ENCODE data around the gene KCTD18. TPM values are rescaled to one million over a fixed set of nuclear protein-coding genes. Genes with fewer than 3 reads are reported as not detected.
A peak's percentile ranks its signal among the peaks of the same experiment; 100 is the strongest.

KCTD18 gene
- 10 to 100 TPM; 15.2 to 16.7 TPM for total RNA-seq

DNA sequence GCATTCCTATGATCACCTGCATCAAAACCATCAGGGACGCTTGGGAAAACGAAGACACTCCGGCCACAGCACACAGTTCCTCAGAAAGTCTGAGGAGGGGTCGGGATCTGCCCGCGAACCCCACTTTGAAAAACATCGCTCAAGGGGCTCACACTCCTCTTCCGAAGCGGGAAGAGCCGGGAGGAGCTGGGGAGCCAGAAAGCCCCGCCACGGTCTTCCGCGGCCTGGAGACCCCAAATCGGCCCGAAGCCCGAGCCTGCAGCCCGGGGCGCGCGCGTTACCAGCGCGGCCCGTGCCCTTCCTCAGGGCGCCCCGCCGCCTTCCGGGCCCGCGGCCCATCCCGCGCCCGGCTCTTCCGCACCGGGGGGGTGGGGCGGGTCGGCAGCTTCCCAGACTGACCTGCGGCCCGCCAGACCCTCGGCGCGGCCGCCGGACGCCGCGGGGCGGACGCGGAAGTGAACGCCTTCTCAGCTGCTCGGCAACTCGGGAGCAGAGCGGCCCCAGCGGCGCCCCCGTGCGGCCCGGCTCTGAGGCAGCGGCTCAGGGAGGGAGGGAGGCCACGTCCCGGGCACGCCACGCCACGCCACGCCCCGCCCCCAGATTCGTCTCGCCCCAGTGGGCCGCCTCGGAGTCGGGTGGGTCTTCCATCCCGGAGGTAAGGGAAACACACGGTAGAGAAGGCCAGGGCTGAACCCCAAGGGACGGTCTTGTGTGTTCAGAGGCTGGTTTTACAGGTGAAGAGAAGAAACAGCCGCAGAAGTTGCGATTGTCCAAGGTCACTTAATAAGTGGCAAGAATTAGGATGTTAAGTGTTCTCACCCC, at the start of gene KCTD18:
TSS of gene KCTD18 (minus strand) at position 457 of the 822 bp plus-strand sequence. CDS start 3,052 bp downstream, outside the sequence.
- POLR2A ChIA-PET: interaction anchor here (0.5 to 0.6 kb wide), 2 partner anchors 8 to 136 kb away, joined by 3 to 4 read pairs; no protein-coding TSS in a partner anchor
- Mint-ChIP-seq H3K27ac (peak within 1 kb of the TSS; percentile 89), H3K4me1 (ENCODE audit: low read depth) (peaks cover 25% of the 10 kb centered on the region), H3K36me3 (ENCODE audit: low read depth) (peaks cover 3% of the 10 kb centered on the region), H3K9me3 (no peaks in the 10 kb centered on the region), H3K27me3 (no peaks in the 10 kb centered on the region), H3K4me3 (peak within 1 kb of the TSS; percentile 91)
- CTCF ChIA-PET: interaction anchor here (0.6 to 6.8 kb wide), 9 partner anchors 8 to 570 kb away, joined by 3 to 44 read pairs (median 3); partner anchors contain the start of gene SGO2
- ATAC-seq (peak; percentile 98), DNase-seq (peak; percentile 90)
- intact Hi-C loops (cut with micrococcal nuclease): no loop called here
- peak; percentile 80 for TF ChIP-seq CTCF (IDR thresholded peaks at IDR 0.05)

DNA sequence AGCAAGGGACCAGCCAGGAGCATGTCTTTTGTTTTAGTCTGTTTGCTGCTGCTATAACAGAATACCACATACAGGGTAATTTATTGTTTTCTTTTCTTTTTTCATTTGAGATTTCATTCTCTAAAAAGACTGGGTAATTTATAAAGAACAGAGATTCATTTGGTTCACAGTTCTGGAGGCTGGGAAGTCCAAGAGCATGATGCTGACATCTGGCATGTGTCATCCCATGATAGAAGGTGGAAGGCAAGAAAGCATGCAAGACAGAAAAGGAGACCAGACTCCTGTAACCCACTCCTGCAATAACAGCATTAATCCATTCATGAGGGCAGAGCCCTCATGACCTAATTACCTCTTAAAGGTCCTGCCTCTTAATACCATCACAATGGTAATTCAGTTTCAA, 30.9 kb upstream of the KCTD18 start:
- no peak for DNase-seq
- intact Hi-C loops (cut with micrococcal nuclease): no loop called here
- no peak overlapping the region for H3K27ac Mint-ChIP-seq
- no peaks in the 10 kb centered on the region for H3K4me1 Mint-ChIP-seq (ENCODE audit: low read depth)
- POLR2A ChIA-PET: no interaction called here
- H3K9me3 Mint-ChIP-seq: no peaks in the 10 kb centered on the region
- CTCF ChIA-PET: no interaction called here
- peaks cover 56% of the 10 kb centered on the region for H3K36me3 Mint-ChIP-seq (ENCODE audit: low read depth)
- H3K4me3 Mint-ChIP-seq: no peak overlapping the region
- H3K27me3 Mint-ChIP-seq: no peaks in the 10 kb centered on the region
- TF ChIP-seq CTCF (IDR thresholded peaks at IDR 0.05): no peak
- no peak for ATAC-seq

GRCh38 chr2:200538139-200538538, 28.3 kb upstream of the KCTD18 start:
- no peak for ATAC-seq
- Mint-ChIP-seq H3K27me3 (no peaks in the 10 kb centered on the region), H3K9me3 (no peaks in the 10 kb centered on the region), H3K4me3 (no peak overlapping the region), H3K27ac (no peak overlapping the region), H3K36me3 (ENCODE audit: low read depth) (peaks cover 41% of the 10 kb centered on the region), H3K4me1 (ENCODE audit: low read depth) (no peaks in the 10 kb centered on the region)
- CTCF ChIA-PET: no interaction called here
- POLR2A ChIA-PET: no interaction called here
- TF ChIP-seq CTCF (IDR thresholded peaks at IDR 0.05): no peak
- intact Hi-C loops (cut with micrococcal nuclease): no loop called here
- DNase-seq: no peak

GRCh38 chr2:200534572-200534971, 24.7 kb upstream of the KCTD18 start:
- no peak for DNase-seq
- intact Hi-C loops (cut with micrococcal nuclease): no loop called here
- Mint-ChIP-seq H3K36me3 (ENCODE audit: low read depth) (peaks cover 16% of the 10 kb centered on the region), H3K27me3 (no peaks in the 10 kb centered on the region), H3K27ac (no peak overlapping the region), H3K4me3 (no peak overlapping the region), H3K4me1 (ENCODE audit: low read depth) (no peaks in the 10 kb centered on the region), H3K9me3 (no peaks in the 10 kb centered on the region)
- ATAC-seq: no peak
- ChIA-PET CTCF (interaction anchor here (1.2 kb wide), 1 partner anchor 9 kb away, joined by 4 read pairs; the partner anchor contains the start of gene SGO2), POLR2A (interaction anchor here (2.7 kb wide), 1 partner anchor 8 kb away, joined by 6 read pairs; the partner anchor contains the start of gene SGO2)
- no peak for TF ChIP-seq CTCF (IDR thresholded peaks at IDR 0.05)

DNA sequence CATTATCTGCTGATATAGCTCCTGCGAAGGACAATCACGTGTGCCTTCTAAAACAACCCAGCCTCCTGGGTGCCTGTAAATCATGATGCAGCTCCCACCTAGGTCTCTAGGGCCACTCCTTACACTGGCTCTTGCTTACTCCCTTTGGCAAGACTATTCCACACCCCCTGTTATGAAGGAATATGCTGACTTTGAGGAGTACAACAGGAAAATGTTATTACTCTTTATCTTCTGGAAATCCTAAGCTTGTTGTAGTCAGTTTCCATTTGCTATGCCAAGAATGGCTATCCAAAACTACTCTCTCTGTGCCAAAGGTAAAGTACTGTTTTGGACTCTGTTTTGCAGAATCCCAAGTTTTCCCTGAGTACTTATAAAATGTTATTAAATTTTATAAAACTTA, 23.9 kb upstream of the KCTD18 start:
- Mint-ChIP-seq H3K36me3 (ENCODE audit: low read depth) (peaks cover 11% of the 10 kb centered on the region), H3K4me1 (ENCODE audit: low read depth) (no peaks in the 10 kb centered on the region), H3K27me3 (no peaks in the 10 kb centered on the region), H3K9me3 (no peaks in the 10 kb centered on the region), H3K4me3 (no peak overlapping the region), H3K27ac (no peak overlapping the region)
- CTCF ChIA-PET: interaction anchor here (1.2 kb wide), 1 partner anchor 8 kb away, joined by 4 read pairs; the partner anchor contains the start of gene SGO2
- no peak for TF ChIP-seq CTCF (IDR thresholded peaks at IDR 0.05)
- POLR2A ChIA-PET: interaction anchor here (0.5 kb wide), 1 partner anchor 1071 kb away, joined by 3 read pairs; no protein-coding TSS in a partner anchor
- DNase-seq: no peak
- intact Hi-C loops (cut with micrococcal nuclease): no loop called here
- ATAC-seq: no peak
